Fibroblast of mammary gland (primary cell): ENCODE results near the gene MLKL.

Source experiments
- DNase-seq: peaks from one replicate; pipeline ENCODE4 v3.0.0-alpha.2; 2010; ENCODE audit warnings: low read depth
- H3K4me3 ChIP-seq: 2 replicates; pipeline ENCODE4 v1.5.1; 2011; ENCODE audit warnings: low read depth, mild to moderate bottlenecking, low read length, moderate library complexity; ENCODE audit not compliant: control insufficient read depth
- CTCF ChIP-seq: conservative IDR thresholded peaks from 2 replicates; pipeline ENCODE4 v1.5.1; 2011; ENCODE audit warnings: low read depth, low read length, inconsistent platforms; ENCODE audit not compliant: control insufficient read depth, insufficient read depth

Gene MLKL

GRCh38 chr16:74744566-74744965 is 43.9 kb upstream of the MLKL start:
- no peak for TF ChIP-seq CTCF
- no peak overlapping the region for H3K4me3 ChIP-seq
- no peak for DNase-seq

GRCh38 chr16:74743668-74744299 is 43.1 kb upstream of the MLKL start:
- TF ChIP-seq CTCF, result no peak
- peak; percentile 65 for DNase-seq
- H3K4me3 ChIP-seq, result no peak overlapping the region

GRCh38 chr16:74743045-74743667 is 42.5 kb upstream of the MLKL start:
- H3K4me3 ChIP-seq, result no peak overlapping the region

GRCh38 chr16:74742051-74742481 is 41.4 kb upstream of the MLKL start:
- TF ChIP-seq CTCF, result no peak
- H3K4me3 ChIP-seq, result no peak overlapping the region
- DNase-seq, result peak; percentile 48

More at GRCh38 chr16:74743045-74743667, 42.5 kb upstream of the MLKL start:
- no peak for TF ChIP-seq CTCF
- DNase-seq, result no peak

- no peak overlapping the region for H3K4me3 ChIP-seq
- no peak for TF ChIP-seq CTCF
- DNase-seq, result peak; percentile 44
Observed at GRCh38 chr16:74740795-74741304, 40.2 kb upstream of the MLKL start.

- H3K4me3 ChIP-seq, result no peak overlapping the region
- no peak for DNase-seq
- TF ChIP-seq CTCF, result no peak
Observed at GRCh38 chr16:74739275-74739674, 38.6 kb upstream of the MLKL start.
